SK-N-SH (cell line): ENCODE measurements around the gene TMEM63C.

ENCODE experiments used
- GABPA ChIP-seq: IDR thresholded peaks from 2 replicates; pipeline ENCODE4 v1.4.0; 2012; ENCODE audit warnings: low read depth, mild to moderate bottlenecking
- POLR2AphosphoS5 ChIP-seq: IDR thresholded peaks from 2 replicates; pipeline ENCODE4 v1.6.1; 2012; ENCODE audit warnings: low read depth, low read length
- TF ChIP-seq, protein P1 (sequence below): fragments of 200-600 bp; sonication (generic); IDR thresholded peaks from 2 replicates; pipeline ENCODE4 v1.6.1; 2017; ENCODE audit warnings: antibody characterized with exemption, mild to moderate bottlenecking, moderate library complexity

DNA sequence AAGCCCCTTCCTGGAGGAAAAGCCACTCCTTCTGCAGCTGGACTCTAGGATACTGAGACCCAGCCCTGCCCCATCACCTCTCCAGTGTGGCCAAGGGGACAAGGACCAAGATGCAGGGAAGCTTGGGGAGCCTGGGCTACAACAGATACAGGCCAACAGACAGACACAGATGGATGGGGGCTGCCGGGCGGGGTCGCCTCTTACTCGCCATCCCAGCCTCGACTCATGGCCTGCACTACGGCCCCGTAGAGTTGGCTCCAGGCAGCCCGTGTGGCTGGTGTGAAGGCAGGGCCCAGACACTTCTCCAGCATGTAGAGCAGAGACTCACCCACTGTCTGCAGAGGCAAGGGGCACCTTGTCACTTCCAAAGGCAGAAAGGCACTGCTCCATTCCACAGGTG lies 84.7 kb downstream of the TMEM63C start:
- TF ChIP-seq GABPA (no peak), POLR2AphosphoS5 (no peak)
- TF ChIP-seq, protein P1, sequence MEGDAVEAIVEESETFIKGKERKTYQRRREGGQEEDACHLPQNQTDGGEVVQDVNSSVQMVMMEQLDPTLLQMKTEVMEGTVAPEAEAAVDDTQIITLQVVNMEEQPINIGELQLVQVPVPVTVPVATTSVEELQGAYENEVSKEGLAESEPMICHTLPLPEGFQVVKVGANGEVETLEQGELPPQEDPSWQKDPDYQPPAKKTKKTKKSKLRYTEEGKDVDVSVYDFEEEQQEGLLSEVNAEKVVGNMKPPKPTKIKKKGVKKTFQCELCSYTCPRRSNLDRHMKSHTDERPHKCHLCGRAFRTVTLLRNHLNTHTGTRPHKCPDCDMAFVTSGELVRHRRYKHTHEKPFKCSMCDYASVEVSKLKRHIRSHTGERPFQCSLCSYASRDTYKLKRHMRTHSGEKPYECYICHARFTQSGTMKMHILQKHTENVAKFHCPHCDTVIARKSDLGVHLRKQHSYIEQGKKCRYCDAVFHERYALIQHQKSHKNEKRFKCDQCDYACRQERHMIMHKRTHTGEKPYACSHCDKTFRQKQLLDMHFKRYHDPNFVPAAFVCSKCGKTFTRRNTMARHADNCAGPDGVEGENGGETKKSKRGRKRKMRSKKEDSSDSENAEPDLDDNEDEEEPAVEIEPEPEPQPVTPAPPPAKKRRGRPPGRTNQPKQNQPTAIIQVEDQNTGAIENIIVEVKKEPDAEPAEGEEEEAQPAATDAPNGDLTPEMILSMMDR = no peak
